Fibroblast of skin of left biceps (primary cell): ENCODE measurements around the gene CPNE2.

Experiments
- DNase-seq, 2 experiments: peaks; one replicate each; pipeline ENCODE4 v3.0.0-alpha.2; 2013; ENCODE audit warnings: low read depth in 2 of 2

Gene CPNE2

DNA sequence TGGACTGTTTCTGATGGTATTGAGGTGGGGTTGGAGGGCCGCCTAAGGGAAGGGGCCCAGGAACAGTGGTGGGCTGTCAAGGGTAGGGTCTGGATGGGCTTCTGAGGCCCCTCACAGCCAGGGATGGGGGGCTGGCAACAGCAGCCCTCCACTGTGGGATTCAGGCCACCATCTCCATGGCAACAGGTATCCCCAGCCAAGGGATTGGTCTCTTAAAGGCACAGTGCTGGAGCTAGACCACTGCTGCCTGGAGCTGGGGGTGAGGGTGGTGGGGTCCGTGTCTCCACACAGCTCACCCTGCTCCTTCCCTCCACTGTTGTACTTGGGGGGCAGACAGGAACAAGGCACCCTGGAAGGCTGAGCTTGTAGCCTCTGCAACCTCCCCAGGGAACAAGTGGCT, 51.6 kb downstream of the CPNE2 start:
- DNase-seq: no peak

DNA sequence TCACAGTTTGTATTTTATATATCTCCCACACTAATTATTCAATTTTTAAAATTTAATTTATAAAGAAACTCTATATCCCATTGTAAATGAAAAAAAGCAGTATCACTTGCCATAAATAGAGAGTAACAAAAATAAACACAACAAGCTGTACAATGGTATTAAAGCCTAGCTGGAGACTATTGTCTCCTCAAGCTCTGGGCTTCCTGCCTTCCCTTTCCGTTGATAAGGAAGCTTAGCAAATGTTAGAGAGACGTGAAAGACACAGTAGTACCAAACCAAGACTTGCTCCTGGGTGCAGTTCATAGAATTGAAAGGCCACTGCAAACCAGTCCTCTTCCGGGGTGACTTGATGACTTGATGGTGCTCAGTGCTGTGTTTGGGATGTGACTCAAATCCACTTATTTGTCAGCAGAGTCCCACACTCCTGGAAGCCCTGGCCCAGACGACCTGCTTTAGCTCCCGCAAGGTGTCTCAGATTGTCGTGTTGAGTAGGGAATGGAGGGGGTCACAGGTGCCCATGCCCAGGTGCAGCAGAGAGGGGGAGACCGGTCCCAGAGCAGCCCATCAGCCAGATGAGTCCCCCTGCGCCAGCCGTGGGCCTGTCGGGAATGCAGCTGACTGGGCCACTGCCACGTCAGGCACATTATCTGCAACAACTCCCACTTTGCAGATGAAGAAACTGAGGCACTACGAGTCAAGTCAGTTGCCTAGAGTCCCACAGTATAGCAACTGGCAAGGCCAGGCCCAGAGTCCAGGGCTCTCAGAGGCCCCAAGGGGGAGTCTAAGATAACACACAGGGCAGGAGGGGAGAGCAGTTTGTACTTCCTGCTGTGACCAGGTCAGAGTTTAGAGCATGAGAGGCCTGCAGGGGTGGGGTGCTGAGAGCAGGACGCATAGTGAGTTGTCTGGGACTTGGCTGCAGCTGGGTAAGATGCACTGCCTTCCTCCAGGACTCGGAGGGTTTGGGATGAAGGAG, 53.0 kb downstream of the CPNE2 start:
- no peak for DNase-seq

DNA sequence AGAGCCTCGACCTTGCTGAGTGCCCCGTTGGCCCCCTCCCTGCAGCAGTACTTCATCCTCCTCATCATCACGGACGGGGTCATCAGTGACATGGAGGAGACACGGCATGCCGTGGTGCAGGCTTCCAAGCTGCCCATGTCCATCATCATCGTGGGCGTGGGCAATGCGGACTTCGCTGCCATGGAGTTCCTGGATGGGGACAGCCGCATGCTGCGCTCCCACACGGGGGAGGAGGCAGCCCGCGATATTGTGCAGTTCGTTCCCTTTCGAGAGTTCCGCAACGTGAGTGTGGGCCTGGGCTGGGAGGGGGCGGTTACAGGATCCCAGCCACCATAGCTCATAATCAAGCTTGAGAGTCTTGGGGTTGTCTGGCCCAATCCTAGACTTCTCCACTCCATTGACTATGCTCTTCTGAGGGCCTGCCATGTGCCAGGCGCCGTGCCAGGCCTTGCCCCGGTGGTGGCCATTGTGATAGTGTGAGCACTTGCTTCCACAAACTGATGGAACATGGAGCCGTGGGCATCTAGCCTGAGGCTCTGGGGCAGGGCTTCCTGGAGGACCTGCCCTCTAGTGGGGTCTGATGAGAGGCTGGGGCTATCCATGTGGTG, 53.8 kb downstream of the CPNE2 start:
- no peak for DNase-seq

DNA sequence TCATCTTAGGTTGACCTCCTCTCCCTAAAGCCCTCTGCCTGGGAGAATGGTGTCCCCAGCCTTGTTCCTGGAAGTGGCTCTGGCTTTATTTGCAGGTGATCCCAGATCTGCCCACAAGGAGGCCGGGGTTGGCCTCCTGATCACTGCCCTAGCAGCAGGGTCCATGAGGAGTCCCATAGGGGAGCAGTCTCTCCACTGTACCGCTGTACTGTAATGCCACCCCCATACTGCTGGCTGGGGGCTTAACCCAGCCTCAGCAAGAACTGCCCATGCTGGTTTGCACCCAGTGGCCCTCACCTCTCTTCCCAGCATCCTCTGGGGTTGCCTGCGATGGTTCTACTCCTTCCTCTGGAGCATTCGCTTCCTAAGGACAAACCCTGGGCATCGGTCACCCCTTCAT, 54.4 kb downstream of the CPNE2 start:
- DNase-seq: no peak

DNA sequence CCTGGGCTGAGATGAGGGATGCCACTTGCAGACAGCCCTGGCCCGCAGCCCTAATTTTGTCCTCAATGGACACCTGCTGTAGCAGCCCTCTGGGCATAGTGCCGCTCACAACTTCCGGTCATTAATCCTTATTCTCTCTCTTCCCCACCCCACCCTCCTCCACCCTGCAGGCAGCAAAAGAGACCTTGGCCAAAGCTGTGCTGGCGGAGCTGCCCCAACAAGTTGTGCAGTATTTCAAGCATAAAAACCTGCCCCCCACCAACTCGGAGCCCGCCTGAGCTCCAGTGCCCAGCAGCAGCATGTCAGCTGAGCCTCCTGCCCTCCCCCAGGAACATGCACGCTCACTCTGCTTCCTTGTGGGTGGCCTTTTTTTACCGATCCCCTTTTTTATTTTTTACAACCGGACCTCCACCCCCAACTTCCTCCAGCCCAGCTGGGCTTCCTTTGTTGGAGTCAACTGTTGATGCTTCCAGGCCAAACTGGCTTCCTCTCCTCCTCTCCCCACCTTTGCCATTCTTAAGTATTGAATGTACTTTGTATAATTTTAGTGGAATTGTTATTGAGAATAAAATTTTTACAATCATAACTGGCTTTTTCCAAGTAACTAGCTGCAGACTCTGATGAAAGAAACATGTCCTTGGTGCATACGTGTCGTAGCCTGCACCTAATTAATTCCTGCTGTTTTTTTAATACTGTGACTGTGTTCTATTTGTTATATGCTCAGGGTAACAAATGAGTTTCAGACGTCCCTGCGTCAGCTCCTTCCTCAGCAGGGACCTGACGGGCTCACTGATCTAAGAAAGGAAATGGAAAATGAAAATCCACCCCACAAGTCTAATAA, 55.2 kb downstream of the CPNE2 start:
- peak; percentile 51 to 54 for DNase-seq

DNA sequence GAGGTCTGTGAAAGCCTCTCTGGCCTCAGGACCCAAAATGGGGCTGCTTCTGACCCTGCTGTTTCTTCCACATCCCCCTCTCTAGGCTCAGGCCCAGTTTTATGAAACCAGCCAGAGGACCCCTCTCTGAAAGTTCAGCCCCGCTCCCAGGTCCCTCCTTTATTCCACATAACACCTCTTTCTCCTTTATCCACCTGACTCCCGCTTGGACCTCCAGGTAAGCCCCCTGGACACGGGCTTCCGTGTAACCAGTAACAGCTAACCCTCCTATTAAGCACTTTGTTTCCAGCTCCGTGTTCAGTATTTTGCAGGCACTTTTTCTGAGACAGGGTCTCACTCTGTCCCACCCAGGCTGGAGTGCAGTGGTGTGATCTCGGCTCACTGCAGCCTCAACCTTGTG, 56.1 kb downstream of the CPNE2 start:
- DNase-seq: no peak

DNA sequence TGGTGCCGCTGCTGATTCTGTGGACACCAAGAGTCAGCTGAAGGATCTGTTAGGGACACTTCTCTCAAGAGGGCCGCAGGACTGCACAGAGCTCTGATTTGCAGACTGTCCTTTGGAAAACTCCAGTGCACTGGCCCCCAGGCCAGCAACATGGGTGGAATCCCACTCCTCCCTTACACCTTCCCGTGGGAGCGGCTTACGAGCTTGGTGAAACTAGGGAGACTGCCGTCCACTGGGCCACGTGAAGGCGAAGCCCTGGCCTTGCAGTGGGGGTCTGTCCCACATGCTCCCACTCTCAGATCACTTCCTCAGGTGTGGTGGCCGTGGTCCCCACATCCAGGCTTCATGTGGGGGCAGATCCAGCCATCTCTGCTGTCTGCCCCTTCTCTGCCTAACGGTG, 57.0 kb downstream of the CPNE2 start:
- DNase-seq: no peak

DNA sequence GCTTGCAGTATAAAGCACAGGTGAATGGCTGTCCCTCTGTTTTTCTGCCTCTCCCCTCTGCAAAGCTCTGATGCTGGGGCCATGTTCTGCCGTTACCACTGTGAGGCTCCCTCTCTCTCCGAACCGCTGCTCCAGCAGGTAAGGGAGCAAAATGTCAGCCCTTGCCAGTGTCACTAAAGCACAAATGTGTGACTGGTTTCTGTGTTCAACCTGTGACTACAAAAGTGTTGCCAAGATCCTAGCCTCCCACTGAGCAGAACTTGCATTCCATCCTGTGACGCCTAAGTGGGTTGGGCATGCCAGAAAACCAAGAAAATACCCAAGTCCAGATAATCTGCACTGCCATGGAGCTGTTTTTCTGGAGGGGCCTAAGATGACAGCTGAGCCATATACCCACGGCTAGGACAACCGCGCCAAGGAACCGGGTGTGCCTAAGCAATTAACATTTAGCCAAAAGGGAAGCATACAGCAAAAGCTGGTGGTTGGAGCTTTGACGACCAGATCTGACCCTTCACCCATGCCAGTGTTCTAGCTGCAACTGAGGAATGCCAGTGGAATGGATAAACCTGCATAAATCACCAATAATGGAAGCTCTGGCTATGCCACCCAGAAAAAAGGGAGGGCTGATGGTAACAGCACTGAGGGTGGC, 58.4 kb downstream of the CPNE2 start:
- no peak for DNase-seq

DNA sequence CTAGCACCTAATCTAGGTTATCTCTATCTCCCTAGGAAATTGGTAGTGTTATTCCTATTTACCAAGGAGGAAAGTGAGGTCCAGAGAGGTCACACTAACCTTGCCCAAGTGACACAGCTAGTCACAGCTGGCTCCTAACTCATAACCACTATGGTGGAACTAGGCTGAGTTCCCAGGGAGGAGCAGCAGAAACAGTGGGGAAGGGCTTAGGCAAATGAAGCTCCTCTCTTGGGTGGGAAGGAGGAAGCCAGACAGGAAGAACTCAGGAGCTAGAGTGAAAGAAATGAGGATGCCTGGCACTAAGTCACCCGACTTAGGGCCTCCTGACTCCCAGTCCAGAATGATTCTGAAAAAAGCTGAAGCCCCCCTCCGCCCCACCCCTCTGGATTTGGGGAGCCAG, 59.0 kb downstream of the CPNE2 start:
- no peak for DNase-seq

DNA sequence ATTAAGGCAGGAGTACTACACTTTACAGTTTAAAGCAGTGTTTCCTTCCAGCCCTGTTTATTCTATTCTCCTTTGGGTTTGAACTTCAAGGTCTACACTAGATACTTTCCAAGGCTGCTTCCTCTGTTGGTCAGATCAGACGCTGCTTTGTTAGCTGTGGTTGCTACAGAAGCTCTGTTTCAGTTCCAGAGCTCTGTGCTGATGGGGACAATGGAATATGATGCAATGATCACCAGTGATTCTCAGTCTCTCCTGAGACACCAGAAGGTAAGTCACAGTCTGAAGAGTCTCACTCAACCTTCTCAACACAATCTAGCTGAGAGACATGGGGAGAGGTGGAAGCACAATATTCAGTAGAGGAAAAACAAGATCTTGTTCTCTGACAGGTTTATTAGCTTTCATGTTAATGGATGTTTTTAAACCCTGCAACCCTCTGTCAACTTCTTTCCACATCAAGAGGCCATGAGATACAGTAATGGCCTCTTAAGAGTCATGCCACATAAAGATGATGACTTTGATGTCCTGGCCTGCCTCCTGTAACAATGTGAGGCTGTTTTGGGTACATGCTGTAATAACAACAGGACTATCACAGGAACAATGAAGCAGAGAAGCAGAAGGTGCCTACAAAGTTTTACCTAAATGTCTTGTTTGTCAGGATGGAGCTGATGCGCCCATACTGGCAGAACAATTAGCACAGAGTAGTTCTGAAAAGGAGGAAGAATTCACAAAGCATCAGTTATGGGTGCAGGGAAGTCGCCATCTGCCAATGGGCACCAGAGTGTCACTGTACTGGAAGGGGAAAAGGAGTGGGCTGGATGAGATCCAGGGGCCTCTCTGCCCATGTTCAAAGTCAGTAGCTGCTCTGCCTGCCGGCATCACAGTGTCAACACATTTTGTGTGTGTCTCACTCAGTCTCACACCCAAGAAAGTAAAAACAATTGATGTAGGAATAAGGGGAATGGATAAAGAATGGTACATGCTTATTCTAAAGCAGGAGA, 60.0 kb downstream of the CPNE2 start:
- no peak for DNase-seq

DNA sequence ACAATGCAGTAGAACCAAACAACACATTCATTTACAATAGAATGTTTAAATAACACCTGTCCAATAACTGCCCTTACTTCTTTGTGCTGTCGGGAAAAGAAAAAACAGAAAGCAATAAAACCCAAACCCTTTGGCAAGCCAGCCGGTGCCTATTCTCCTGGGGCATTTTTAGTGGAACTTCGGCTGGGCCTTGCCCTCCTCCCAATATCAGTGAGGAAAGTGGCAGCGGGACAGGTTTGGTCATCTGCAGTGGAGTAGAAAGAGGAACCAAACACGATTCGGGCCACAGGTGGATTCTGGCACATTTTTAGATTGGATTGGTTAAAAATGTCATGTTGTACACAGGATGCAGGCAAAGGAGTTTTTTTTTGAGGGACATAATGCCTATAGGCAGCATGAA, 61.5 kb downstream of the CPNE2 start:
- DNase-seq: no peak

DNA sequence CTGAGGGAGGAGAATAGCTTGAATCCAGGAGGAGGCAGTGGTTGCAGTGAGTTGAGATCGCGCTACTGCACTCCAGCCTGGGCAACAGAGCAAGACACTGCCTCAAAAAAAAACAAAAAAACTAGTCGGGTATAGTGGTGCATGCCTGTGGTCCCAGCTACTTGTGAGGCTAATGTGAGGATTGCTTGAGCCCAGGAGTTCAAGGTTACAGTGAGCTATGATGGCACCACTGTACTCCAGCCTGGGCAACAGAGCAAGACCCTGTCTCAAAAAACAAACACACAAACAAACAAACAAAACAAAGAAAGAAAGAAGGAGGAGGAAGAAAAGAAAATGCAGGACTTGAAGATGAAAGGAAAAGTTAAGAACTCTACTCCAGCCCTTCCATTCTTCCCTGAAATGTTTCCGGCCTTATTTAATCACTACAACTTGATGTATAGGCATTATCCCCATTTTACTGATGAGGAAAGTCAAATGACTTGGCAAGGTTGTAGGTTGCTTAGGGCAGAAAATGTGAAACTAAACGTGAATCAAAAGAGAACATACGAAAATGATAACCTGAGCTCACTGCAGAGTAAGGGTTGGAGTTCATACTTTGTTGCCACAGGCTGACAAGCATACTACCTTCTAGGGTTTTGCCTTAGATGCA, 63.4 kb downstream of the CPNE2 start:
- no peak for DNase-seq

DNA sequence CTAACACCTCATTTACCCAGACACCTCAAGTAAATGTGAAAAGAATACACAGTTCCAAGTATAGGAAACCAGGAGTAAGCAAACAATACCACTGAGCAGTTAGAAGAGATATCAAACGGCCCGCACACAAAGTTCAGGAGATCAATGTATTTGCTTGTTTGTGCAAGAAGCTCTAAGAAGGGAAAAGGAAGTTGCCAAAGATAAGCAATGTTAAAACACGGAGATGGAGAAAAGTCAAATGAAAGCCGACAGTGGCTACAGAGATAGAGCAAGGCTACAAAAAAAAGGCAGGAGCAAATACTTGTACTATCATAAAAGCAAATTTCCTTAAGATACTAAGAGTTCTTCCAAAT, 63.9 kb downstream of the CPNE2 start:
- DNase-seq: no peak

DNA sequence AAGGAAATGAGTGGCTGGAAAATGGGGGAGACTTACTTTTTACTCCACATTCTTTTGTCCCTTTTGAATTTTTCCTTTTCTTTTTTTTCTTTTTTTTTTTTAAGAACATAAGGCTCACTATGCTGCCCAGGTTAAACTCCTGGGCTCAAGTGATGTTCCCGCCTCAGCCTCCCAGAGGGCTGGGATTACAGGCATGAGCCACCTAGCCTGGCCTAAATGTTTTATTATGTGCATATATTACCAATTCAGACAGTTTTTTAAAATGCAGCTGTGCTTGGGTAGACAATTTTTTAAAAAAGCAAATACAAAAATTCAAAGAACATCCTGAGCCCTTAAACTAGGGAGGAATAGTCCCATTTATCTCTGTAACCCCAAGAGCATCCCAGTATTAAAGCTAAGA, 65.2 kb downstream of the CPNE2 start:
- no peak for DNase-seq

DNA sequence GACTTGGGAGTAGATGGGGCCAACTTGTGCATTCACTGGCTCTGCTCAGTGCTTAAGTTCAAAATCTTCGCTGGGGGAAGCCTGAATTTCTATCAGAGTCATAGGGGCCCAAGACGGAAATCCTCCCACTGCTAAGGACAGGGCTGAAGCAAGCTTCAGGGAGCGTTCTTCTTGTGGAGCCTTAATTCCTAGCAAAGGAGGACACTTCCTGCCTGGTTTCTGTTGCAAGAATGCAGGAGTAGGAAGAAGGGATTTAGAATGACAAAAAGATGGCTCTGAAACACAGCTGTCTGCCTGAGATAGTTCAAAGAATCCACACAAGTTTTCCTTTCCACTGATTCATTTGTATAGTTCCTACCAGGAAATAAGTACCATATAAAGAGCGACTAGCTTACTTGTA, 67.1 kb downstream of the CPNE2 start:
- DNase-seq: no peak

DNA sequence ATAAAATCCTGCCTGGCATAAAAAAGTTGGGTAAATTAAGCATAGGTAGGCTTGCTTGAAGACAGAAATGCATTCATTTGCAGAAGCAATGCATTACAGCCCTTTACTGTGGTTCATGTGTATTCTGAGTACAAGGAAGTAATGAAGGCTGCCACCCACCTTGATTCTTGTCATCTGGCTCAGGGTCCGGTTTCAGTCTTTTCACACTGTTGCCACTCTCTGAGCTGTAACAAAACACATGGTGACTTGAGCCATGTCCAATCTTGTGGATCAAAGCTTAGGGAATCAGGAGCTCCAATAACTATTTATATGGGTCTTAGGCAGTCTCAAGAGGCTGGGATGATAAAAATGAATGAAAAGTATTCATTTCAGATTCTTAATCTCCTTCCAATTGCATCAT, 71.5 kb downstream of the CPNE2 start:
- no peak for DNase-seq

DNA sequence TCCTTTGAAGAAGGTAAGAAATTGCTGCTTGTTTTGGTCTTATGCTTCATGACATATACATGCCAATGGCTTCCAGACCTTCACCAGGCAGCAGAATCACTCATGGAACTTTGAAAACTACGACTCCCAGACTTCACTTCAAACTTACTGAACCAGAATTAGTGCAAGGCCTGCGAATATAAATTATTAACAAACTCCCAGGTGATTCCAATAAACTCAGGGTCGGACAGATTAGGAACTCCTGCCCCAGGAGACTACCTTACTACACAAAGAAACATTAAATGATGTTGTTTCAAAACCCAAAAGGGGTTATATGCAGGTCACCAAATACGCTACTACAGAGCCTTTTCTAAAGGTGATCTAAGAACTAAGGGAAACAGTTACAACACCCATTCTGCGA, 73.1 kb downstream of the CPNE2 start:
- no peak for DNase-seq

DNA sequence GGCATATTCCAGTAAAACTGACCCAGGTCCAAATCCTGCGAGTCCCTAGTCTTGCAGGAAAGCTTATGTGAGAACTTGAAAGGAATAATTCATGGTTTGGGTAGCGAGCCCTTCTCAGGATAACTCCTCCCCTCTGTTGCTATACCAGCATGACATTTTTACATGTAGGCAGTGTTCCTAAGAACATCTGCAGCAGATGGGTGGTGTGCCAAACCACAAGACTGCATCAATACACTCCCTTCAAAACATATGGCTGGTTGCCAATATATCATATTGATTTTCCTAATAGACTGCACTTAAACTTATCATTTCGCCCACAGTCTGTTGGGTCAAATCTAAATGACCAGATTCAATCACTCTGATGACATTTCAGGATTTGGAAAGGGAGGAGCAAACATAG, 73.6 kb downstream of the CPNE2 start:
- no peak for DNase-seq

DNA sequence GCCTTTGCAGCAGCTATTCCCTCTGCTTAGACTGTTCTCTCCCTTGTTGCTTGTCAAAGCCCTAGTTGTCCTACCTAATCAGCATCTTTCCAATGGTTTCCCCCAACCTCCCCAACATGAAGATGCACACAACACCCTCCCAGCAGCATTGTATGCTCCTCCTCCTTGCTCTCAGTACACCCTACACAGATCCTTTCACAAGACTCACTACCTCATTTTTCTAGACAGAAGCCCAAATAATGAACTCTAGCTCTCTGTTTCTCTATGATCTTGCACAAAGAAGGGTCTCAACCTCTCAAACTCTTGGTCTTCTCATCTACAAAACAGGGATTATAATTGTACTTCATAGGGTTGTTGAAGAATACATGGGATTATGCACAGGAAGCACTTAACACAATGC, 74.1 kb downstream of the CPNE2 start:
- no peak for DNase-seq

DNA sequence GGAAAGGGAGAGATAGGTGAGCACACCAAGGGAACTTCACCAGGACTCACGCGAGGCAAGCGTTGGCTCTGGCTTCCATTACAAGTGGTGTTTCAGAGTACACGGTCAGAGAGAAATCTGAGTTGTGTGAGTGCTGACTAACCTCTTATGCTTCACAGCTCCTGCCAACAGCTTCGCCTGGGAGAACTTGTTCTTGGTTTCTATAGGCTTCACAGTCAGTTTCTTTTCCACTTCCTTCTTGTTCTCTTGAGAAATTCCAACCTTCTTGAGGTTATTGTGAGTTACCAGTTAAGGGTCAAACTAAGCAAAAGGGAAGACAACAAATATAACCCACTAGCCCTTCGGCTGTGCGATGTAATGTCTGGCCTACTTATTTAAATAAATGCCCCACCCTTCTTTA, 74.6 kb downstream of the CPNE2 start:
- DNase-seq: no peak
